NCI-H146 (cell line): ENCODE data around the gene BNIP3.
"Not testable (repeated sequence)": the region's sequence is repeated elsewhere in the genome, so short reads cannot be mapped to it uniquely, and the experiment has no call there.

Experiments used
- DNase-seq: peaks from one replicate; lab custom pipeline; 2025; lab: John Stamatoyannopoulos, UW

BNIP3 gene

GRCh38 chr10:131929122-131929845, 52.4 kb downstream of the BNIP3 start:
- no peak for DNase-seq

GRCh38 chr10:131928248-131929095, 53.3 kb downstream of the BNIP3 start:
- DNase-seq: no peak

- DNase-seq: no peak
Observed at GRCh38 chr10:131926743-131927595, 54.8 kb downstream of the BNIP3 start.

GRCh38 chr10:131926253-131926652, 55.5 kb downstream of the BNIP3 start:
- no peak for DNase-seq

- DNase-seq: no peak
Observed at GRCh38 chr10:131925716-131926115, 56.0 kb downstream of the BNIP3 start.

GRCh38 chr10:131925011-131925649, 56.6 kb downstream of the BNIP3 start:
- DNase-seq: no peak

GRCh38 chr10:131923038-131923756, 58.5 kb downstream of the BNIP3 start:
- DNase-seq: no peak

- no peak for DNase-seq
Observed at GRCh38 chr10:131921184-131921583, 60.5 kb downstream of the BNIP3 start.

GRCh38 chr10:131920693-131921092, 61.0 kb downstream of the BNIP3 start:
- DNase-seq: no peak

- no peak for DNase-seq
Observed at GRCh38 chr10:131920151-131920550, 61.6 kb downstream of the BNIP3 start.

GRCh38 chr10:131919461-131919860, 62.3 kb downstream of the BNIP3 start:
- not testable (repeated sequence) for DNase-seq
